C1 segment of cervical spinal cord (tissue), 14 donors: ENCODE measurements around the gene SLC45A1.
"Not testable (repeated sequence)": the region's sequence is repeated elsewhere in the genome, so short reads cannot be mapped to it uniquely, and the experiment has no call there.

Source experiments
- DNase-seq, 14 donors: peaks; one replicate each; lab custom pipeline; 2025; lab: John Stamatoyannopoulos, UW

The SLC45A1 gene

DNA sequence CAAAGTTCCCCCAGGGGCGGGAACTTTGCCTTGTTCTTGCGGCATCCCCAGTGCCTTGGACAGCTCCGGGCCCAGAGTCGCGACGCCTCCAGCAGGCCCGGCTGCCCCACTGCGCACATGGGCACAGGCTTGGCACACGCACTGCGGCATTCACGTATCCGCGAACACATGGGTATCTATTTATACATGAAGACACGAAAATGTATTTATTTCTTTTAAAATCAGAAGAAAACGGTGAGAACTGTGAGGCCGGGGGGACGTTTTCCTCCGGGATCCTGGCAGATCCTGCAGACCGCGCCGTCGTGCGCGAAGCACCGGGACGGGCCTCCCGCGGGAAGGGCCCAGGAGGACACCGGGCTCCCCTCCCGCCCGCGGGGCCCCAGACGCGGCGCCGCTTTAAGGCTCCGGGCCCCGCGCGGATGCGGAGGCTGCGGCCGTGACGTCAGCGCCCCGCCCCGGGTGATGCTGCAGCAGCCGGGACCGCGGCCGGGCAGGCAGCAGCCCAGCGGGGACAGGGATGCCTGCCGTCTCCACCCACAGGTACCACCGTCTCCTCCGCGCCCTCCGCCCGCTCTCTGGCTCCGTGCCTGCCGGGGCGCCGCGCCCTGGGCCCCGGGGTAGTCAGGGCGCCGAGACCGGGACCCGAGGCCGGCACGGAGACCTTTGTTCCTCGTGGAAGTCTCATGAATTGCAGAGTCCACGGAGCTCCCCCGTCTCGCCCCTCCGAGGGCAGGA, at the start of gene SLC45A1:
Gene SLC45A1 (plus strand): TSS at position 468 of the 735 bp plus-strand sequence. CDS start 6,216 bp downstream, outside the sequence.
- peak in 11 of 14 donors; percentile 10 to 80 (median 56) for DNase-seq

DNA sequence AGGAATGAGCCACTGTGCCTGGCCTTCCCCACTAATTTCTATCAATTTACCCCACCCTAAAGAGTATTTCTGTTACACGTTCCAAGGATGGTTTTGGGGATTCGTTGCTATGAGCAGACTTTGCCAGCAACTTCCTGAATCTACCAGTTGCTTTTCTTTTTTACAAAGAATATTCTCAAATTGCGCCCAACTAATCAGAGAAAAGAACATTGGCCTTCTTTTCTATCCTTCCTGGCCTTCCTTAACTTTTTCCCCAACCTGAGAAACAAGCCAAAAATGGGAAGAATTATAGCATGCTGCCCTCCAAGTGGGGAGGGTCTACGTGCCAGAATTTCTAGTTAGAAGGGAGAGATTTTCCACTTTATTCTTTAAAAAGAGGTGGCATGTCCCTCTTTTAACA, 44.9 kb upstream of the SLC45A1 start:
- no peak for DNase-seq

DNA sequence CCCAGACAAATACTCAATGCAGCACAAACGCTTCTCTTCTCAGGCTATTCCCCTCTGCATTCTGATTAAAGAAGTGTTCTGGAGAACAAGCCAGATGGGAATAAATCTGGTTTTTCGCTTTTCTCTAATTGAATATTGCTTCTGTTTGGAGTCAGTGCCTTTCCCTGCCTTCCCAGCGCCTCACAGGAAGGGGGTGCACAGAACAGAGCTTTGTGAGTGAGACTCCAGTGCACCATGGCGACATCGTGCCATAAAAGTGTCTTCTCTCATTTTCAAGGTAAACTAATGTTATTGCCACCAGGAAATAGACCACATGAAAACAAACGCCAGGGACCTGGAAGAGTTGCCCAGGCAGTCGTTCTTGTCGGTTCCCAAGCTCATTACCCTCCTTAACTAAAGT, 43.6 kb upstream of the SLC45A1 start:
- peak in 1 of 14 donors; percentile 11 for DNase-seq

DNA sequence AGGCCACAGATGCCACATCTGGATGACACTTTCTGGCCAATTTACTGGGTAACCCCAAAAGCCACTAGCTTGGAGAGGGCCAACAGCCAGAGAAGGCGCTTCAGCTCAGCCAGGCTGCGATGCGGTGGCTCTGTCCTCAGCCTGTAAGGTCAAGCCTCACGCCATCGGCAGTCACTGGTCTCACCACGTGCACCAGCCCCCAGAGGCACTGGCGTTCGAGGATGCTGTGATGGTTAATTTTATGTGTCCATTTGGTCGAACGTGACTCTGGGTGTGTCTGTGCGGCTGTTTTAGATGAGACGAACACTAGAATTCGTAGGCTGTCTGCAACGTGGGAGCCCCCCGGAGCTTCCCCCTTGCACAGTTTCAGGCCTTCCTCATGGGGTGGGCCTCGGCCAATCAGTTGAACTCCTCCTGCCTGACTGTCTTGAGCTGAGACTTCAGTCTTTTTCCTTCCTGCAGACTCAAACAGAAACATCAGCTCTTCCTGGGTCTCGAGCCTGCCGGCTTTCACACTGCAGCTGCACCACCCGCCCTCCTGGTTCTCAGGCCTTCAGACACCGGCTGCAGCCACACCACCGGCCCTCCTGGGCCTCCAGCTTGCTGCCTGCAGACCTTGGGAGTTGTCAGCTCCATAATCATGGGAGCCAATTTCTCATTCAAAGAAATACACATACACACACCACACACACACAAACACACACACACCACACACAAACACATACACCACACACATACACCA, 41.6 kb upstream of the SLC45A1 start:
- no peak for DNase-seq

DNA sequence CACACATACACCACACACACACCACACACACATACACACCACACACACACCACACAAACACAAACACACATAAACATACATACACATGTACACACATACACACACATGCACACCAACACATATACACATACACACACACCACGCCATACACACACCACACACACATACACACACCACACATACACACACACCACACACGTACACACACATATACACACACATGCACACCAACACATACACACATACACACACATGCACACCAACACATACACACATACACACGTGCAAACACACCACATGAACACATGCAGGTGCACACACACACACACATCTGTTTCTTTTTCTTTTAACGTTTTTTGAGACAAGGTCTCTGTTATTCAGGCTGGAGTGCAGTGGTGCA, 41.0 kb upstream of the SLC45A1 start:
- no peak for DNase-seq

DNA sequence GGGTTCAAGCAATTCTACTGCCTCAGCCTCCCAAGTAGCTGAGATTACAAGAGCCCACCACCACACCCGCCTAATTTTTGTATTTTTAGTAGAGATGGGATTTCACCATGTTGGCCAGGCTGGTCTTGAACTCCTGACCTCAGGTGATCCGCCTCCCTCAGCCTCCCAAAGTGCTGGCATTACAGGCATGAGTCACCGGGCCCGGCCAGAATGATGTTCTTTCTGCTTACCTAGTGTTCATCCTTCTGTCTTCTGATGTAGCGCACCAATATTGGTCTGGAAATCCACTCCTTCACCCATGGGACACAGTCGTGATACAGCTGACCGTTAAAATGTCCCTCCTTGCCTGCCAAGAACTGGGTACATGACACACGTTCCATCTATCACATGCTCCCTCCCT, 39.2 kb upstream of the SLC45A1 start:
- DNase-seq = not testable (repeated sequence)

DNA sequence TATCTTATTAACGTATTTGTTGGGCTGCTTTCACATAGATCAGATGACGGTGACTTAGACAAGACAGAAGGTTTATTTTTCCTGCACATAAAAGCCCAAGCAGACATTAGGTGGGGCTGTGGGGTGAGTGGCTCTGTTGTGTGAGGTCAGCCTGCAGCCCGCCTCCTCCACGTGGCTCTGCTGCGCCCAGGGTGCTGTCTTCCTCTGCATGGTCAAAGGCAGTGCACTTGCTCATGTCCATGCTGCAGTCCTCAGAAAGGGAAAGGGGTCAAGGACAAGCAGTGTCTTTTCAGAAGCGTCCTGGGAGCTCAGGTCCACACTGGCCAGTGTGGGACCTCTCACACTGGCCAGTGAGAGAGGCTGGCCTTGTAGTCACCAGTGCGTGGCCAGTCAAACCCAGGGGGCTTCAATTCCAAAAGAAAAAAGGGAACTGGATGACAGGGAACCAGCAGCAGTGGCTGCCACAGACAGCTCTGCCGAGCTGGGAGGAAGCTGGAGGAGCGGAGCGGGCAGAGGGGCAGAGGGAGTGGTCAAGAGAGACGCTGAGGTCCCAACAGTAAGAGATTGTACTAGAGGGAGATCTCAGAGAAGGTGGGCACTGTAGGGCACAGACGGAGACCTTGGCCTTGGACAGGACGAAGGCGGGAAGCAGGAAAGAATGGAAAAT, 35.9 kb upstream of the SLC45A1 start:
- DNase-seq = peak in 4 of 14 donors; percentile 5 to 40 (median 34)

DNA sequence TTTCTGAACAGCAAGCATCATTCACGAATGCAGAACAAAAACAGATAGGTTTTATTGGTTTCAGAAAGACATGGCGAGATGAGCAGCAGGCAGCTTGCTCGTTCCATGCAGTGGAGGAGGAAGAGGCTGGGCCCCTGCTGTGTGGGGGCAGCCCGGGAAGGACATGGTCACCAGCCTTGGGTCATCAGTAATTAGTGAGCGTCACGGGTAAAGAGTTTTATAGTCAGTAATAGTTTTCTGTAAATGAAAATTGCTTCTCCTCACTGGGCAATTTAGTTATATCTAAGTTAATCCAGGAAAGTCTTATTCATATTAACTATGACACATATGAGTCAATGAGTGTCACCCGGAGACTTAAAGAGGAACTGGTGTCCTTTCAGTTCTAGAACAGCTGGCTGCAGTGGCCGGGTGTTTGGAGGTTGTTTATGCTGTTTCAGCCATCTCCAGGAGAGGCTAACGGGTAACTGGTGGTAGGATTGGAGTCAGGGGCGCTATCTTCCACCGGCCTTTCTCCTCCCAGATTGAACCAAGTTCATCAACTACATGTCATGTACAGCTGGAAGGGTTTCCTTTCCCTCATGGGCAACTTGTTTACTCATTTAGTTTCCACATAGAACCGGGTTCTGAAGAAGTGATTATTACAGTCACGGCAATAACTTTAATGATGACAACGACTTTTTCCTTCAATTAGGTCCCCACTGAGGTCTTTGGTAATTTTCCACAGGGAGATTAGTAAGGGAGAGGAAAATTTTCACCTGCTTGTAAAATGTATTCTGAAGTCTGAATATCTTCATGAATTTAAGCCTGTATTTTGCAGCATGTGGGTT, 34.6 kb upstream of the SLC45A1 start:
- no peak for DNase-seq

DNA sequence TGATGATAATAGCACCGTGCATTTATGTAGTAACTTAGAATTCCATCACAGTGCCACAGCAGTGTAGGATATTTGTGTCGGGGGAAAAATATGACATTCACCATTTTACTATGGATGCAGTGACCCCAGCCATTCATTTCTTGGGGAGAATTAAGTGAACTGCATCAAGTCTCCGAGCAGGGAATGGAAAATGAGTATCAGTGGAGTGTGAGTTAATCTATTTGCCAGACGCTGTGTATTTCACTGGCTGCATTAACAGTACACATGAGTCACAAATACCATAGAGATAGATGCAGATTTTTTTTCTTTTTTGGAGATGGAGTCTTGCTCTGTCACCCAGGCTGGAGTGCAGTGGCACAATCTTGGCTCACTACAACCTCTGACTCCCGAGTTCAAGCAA, 33.8 kb upstream of the SLC45A1 start:
- no peak for DNase-seq

DNA sequence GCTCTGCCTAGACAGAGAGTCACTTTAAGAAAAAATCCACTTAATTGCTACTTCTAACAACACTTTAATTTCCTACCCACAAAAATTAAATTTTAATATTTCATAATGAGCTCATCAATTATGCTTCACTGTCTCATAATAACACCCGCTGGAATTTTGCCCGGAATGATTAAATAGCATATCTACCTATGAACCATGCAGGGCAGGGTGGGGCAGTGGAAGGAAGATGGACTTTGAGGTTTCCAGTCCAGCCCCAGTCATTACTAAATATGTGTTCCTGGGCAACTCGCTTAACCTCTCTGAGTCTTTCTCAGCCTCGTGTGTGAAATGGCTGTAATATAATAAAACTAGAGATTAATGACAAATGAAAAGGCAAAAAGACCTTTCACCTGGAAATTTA, 32.8 kb upstream of the SLC45A1 start:
- no peak for DNase-seq

DNA sequence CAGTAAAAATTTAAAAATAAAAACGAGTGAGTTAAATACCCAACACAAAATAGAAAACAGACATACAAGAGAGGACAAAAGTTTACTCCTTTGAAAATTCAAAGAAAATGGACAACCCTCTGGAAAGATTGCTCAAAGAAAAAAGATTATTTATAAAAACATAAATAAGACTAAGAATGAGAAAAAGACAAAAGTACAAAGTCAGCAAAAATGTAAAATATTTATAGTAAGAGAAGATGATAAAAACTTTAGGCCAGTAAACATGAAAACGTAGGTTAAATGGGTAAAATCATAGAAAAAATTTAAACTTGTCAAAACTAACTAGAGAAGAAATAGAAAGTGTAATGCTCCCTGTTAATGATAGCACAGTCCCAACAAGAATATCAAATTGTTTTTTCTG, 31.9 kb upstream of the SLC45A1 start:
- no peak for DNase-seq

DNA sequence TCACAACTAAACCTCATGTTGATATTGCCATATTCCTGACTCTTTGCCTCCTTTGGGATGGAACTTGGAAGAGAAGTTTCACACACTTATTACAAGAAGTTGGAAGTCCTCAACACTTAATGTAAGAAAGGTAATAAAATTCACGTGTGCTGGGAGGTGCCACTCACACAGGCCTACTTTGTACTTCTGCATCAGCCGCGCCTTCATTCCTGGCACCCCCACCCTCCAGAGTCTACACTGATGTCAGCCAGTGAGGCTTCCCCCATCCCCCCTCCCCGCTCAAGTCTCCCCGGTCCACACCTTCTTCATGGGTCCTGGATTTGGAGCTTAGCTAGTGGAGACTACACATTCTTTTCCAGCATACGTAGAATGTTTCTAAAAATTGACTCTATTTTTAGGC, 24.8 kb upstream of the SLC45A1 start:
- DNase-seq = no peak

DNA sequence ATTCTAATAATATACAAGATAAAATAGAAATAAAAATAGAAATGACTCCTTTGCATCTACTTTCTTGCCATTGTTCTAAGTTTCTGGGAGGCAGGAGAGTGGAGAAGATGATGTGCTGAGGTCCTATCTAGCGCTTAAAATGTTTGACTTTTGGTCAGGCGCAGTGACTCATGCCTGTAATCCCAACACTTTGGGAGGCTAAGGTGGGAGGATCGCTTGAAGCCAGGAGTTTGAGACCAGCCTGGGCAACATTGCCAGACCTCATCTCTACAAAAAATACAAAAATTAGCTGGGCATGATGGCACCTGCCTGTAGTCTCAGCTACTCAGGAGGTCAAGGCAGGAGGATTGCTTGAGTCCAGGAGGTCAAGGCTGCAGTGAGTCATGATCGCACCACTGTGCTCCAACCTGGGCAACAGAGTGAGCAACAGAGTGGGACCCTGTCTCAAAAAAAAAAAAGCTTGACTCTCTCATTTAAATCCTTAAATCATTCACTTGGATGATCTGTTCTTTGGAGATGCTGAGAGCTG, 24.2 kb upstream of the SLC45A1 start:
- DNase-seq = no peak

DNA sequence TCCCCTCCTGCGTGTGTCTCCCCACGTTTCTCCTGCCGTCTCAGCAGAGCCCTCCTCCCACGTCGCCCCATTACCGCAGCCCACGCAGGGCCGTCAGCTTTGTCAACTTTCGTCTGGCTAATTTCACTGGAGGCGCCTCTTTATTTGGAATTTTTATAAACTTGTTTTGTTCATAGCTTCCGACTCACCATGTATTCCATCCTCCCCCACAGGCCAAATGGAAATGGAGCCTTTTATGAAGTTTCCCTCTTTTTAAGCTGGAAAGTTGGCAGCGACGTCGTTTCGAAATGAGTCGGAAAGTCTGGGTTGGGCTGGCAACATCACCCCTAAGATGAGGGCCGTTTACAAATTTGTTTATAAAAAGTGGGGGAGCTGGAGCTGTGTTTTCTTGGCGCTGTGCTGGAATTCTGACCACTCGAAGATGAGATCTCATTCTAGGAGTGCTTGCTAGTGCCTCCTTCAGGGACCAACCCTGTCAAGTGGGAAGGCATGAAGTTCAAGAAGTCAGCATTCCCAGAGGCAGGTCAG, 23.7 kb upstream of the SLC45A1 start:
- no peak for DNase-seq

DNA sequence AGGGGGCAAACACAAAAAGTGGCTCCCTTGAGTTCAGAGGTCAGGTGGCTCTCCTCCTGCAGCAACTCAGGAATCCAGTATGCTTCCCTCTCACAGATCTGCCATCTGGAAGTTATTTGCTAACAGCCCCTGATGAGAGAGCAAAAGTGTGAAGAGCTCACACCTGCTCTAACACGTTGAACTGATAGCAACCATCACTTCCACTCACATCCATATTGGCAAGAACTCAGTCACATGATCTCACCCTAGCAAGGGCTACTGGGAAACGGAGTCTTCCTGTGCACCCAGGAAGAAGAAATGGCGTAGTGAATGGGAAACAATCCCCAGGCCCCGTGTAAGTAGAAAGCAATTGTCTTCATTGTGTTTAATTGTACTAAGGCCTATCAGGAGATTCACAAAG, 20.7 kb upstream of the SLC45A1 start:
- DNase-seq = no peak

DNA sequence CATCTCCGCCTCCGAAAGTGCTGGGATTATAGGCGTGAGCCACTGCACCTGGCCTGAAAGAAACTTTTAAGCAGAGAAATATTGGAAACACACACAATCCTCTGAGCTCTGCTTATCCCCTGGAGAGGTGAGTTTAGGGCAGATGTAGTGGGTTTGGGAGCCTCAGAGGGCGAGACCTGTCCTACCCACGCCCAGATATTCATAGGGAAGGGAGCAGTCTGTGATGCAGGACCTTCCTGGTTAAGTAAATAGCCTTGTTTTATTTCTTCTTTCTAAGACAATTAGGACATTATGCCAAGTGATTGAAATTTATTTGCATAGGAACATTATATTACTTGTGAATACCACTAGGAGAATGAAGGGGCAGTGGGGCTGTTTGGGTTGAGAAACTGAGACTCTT, 18.0 kb upstream of the SLC45A1 start:
- no peak for DNase-seq

DNA sequence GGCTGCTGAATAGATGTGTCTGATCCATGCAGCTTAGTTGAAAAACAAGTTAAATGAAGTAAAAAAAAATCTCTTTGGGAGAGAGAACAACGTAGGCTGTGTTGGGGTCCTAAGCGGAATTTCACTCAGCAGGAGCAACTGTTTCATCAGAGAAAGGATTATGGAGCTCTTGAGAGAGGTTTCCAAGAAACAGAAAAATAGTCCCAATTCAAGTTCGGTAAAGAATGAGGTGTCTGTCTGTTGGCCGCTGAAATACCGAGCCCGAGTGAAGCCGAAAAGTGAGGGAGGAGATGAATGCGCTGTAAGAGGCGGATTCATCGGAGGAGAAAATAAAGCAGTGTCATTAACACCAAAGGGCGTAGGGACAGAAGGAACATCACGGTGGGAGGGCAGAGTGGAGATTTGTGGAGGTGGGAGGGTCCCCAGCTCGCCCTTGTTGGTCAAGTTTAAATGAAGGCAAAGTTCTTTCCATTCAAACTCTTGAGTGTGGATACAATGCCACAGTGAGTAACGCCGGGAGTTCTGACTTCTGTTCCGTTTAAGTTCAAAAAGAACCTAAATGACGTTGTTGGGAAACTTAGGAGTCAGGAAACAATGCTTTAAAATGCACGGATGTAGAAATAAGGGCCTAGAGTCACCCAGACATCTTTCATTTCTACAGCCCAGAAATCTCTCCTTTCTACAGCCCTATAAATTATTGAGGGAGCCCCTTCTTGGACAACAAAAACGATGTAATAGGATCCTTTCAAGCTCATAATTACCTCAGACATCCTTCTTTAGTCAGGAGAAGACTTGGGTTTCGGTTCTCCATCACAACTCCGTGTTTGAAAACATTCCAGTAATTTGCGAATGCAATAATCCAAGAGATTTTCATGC, 15.6 kb upstream of the SLC45A1 start:
- peak in 5 of 14 donors; percentile 2 to 46 (median 21) for DNase-seq

DNA sequence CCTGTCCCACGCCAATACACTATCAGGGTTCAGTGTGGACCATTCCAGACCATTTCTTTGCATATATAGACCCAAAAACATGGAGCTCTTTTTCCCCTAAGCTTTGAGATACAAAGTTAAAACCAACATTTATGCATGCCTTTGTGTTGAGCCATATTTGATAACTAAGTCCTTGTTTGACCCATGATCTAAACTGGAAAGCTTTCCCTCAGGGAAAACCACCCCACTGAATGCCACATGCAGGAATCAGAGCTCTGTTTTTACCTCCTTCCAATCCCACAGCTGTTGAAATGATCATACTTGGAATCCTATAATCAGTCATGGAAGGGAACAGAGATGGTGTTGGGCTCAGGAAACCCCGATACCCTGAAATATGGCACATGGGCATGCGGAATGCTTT, 14.8 kb upstream of the SLC45A1 start:
- no peak for DNase-seq

DNA sequence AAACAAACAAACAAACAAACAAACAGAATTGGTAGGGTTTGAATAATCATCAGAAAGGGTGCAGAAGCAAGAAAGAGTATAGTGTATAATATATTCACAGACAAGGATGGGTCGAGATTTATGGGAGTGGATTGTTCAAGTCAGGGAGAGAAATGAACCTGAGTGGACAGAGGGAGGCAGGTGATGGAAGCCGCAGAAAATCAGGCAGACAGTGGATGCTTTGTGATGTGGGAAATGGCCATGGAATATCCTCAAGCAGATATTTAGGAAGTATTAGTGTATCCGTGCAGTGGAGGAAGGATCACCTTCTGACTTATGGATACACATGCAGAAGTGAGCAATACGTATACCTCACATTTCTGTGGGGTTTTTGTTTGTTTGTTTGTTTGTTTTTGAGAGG, 14.0 kb upstream of the SLC45A1 start:
- no peak for DNase-seq

DNA sequence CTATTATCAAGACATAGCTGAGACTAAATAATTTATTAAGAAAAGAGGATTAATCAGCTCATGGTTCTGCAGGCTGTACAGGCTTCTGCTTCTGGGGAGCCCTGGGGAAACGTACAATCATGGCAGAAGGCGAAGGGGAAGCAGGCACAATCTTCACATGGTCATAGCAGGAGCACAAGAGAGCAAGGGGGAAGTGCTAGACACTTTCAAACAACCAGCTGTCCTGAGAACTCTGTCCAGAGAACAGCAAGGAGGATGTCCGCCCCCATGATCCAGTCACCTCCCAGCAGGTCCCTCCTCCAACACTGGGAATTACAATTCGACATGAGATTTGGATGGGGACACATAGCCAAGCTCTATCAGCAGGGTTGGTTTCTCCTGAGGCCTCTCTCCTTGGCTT, 10.3 kb upstream of the SLC45A1 start:
- DNase-seq = peak in 1 of 14 donors; percentile 17
